Psoas muscle (tissue), 8 donors: ENCODE measurements around the gene SMAD4. TPM values are rescaled to one million over a fixed set of nuclear protein-coding genes. Genes with fewer than 3 reads are reported as not detected.
A peak's percentile ranks its signal among the peaks of the same experiment; 100 is the strongest.

Experiments
- ATAC-seq, 4 donors: fragments of 200-7000 bp; cut with Tn5 transposase; one replicate each; pipeline ENCODE4 v1.9.1; 2020; ENCODE audit warnings: moderate library complexity in 3 of 4, mild to moderate bottlenecking in 2 of 4
- DNase-seq, 2 donors: peaks; one replicate each; pipeline ENCODE4 v3.0.0-alpha.2; 2020
- H3K27ac ChIP-seq: fragments of 200-600 bp; one replicate; pipeline ENCODE4 v1.8.0; 2022
- H3K27me3 ChIP-seq, 3 donors: fragments of 200-600 bp in 1 of 3; one replicate each; pipeline versions ENCODE4 v1.6.1 to v1.8.0; 2013 to 2022; ENCODE audit warnings: low read length in 2 of 3, mild to moderate bottlenecking in 2 of 3, moderate library complexity in 1 of 3; ENCODE audit not compliant: insufficient read depth in 3 of 3
- H3K36me3 ChIP-seq, 2 donors: fragments of 200-600 bp in 1 of 2; one replicate each; pipeline versions ENCODE4 v1.6.1 to v1.8.0; 2013 to 2022; ENCODE audit warnings: low read depth in 1 of 2, mild to moderate bottlenecking in 1 of 2, moderate library complexity in 1 of 2; ENCODE audit not compliant: insufficient read depth in 1 of 2
- H3K4me1 ChIP-seq: fragments of 200-600 bp; one replicate; pipeline ENCODE4 v1.8.0; 2022
- H3K4me3 ChIP-seq: fragments of 200-600 bp; one replicate; pipeline ENCODE4 v1.8.0; 2022; ENCODE audit warnings: mild to moderate bottlenecking
- H3K9me3 ChIP-seq: fragments of 200-600 bp; one replicate; pipeline ENCODE4 v1.8.0; 2022
- WGBS, 3 donors: extraction: QIAGEN DNeasy Blood & Tissue Kit; methylation state at CpG; one replicate each; pipeline versions ENCODE4 v1.1.6 to v1.1.7; 2013; 5-methylcytosine and 5-hydroxymethylcytosine counted together
- intact Hi-C, 2 donors: fragments of 100-400 bp; cut with DNase I; formaldehyde crosslinking; loops; one replicate each; pipeline versions ENCODE4 v1.11.0 to v1.14.2; 2022
- polyA plus RNA-seq, 3 donors: library from polyadenylated mRNA; stranded (reverse); fragments of 200-250 nt; gene quantifications; one replicate each; pipeline ENCODE4 v1.2.3, GENCODE V29; 2013
- total RNA-seq, 4 donors: library from RNA; stranded (reverse); fragmentation: NEBNext Ultra II Directional in 2 of 4; extraction: Animal tissue kit (Norgen Biotek cat#: 25700) in 2 of 4; gene quantifications; one replicate each; pipeline versions ENCODE4 v1.2.1 to v1.2.4, GENCODE V29; 2021 to 2023
- TF ChIP-seq, protein P1 (sequence below): fragments of 200-600 bp; IDR thresholded peaks from one replicate; pipeline ENCODE4 v1.8.0; 2022; ENCODE audit warnings: antibody characterized with exemption
- donor health status: healthy with polysubstance abuse.
- donor health status: DM: no; HTN: no; CAD: no; lungs with moderate emphysema.
- donor health status: Bipolar disorder and iron deficiency.
- donor health status: healthy.
- donor health status: DM: yes; HTN: yes; CAD: no.
- donor health status: DM: no; HTN: no; CAD: no.
- donor health status: DM: no; HTN: no; CAD: no.
- donor health status: DM: yes; HTN: yes; CAD: no.

Gene SMAD4
- total and polyA plus RNA-seq, 7 donors, result 35.6 to 128 (median 92.7) TPM

DNA sequence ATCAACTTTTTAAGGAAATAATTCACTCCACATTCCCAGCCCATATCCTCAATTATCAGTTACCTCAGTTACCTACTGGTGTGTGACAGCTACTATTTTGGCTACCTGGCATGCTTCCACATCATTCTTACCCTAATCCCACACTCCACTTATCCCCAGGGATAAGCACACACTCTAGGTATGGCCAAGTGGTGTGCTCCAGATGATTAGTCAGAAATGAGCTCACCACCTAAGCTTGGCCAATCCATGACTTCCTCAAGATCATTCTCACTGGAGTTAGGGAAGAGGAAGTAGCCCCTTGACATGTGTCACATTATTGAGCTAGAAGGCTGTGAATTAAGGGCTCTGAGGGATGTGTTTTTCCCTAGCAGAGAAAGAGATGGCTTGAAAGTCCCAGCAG, 20.9 kb upstream of the SMAD4 start:
- Histone ChIP-seq H3K4me3 (no peak overlapping the region), H3K36me3 (no peaks in the 10 kb centered on the region), H3K4me1 (no peaks in the 10 kb centered on the region), H3K27me3 (no peaks in the 10 kb centered on the region), H3K9me3 (no peaks in the 10 kb centered on the region), H3K27ac (no peak overlapping the region)
- TF ChIP-seq, protein P1, sequence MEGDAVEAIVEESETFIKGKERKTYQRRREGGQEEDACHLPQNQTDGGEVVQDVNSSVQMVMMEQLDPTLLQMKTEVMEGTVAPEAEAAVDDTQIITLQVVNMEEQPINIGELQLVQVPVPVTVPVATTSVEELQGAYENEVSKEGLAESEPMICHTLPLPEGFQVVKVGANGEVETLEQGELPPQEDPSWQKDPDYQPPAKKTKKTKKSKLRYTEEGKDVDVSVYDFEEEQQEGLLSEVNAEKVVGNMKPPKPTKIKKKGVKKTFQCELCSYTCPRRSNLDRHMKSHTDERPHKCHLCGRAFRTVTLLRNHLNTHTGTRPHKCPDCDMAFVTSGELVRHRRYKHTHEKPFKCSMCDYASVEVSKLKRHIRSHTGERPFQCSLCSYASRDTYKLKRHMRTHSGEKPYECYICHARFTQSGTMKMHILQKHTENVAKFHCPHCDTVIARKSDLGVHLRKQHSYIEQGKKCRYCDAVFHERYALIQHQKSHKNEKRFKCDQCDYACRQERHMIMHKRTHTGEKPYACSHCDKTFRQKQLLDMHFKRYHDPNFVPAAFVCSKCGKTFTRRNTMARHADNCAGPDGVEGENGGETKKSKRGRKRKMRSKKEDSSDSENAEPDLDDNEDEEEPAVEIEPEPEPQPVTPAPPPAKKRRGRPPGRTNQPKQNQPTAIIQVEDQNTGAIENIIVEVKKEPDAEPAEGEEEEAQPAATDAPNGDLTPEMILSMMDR, result no peak
- DNase-seq (no peak), ATAC-seq (peak in 1 of 4 donors; percentile 47)
- intact Hi-C loops, result no loop called here

- Histone ChIP-seq H3K27ac (no peak overlapping the region), H3K36me3 (no peaks in the 10 kb centered on the region), H3K27me3 (no peaks in the 10 kb centered on the region), H3K9me3 (no peaks in the 10 kb centered on the region), H3K4me1 (no peaks in the 10 kb centered on the region), H3K4me3 (no peak overlapping the region)
- intact Hi-C loops, result no loop called here
- no peak for ATAC-seq
- TF ChIP-seq, protein P1, result no peak
- DNase-seq, result no peak
Measured at GRCh38 chr18:51010218-51010617, 19.8 kb upstream of the SMAD4 start.

DNA sequence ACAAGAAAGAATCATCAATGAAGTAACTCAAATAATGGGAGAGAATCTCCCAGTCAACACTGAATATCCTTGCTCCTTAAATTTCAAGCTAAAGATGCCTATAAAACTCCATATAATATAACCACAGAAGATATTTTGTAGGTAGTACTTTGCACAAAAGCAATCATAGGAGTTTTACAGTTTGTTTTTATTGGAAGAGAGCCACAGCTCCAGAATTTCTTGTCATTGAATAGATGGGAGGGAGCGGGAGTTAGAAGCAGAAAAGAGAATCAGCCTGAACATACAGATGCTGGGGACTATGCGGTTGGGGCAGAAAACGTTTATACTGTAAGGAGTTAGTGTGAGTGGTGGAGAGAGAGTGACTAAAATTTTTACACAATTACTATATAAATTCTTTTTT, 18.3 kb upstream of the SMAD4 start:
- no peak overlapping the region for H3K4me3 ChIP-seq
- H3K36me3 ChIP-seq, result no peaks in the 10 kb centered on the region
- ATAC-seq (no peak), DNase-seq (no peak)
- intact Hi-C loops, result no loop called here
- H3K9me3 ChIP-seq, result no peaks in the 10 kb centered on the region
- no peaks in the 10 kb centered on the region for H3K27me3 ChIP-seq
- TF ChIP-seq, protein P1, result no peak
- no peak overlapping the region for H3K27ac ChIP-seq
- WGBS, 3 donors, result 71 to 81% (median 79%) methylated on average over 3 of the region's 3 CpGs
- H3K4me1 ChIP-seq, result no peaks in the 10 kb centered on the region

- 86 to 91% (median 91%) methylated on average over 3 of the region's 3 CpGs for WGBS, 3 donors
- intact Hi-C loops, result no loop called here
- TF ChIP-seq, protein P1, result no peak
- H3K36me3 ChIP-seq, result no peaks in the 10 kb centered on the region
- no peaks in the 10 kb centered on the region for H3K4me1 ChIP-seq
- H3K4me3 ChIP-seq, result no peak overlapping the region
- no peaks in the 10 kb centered on the region for H3K9me3 ChIP-seq
- no peak for DNase-seq
- no peak for ATAC-seq
- no peaks in the 10 kb centered on the region for H3K27me3 ChIP-seq
- no peak overlapping the region for H3K27ac ChIP-seq
Measured at GRCh38 chr18:51012441-51012840, 17.6 kb upstream of the SMAD4 start.

- WGBS, 3 donors, result 94 to 98% (median 97%) methylated on average over 3 of the region's 3 CpGs
- Histone ChIP-seq H3K27ac (no peak overlapping the region), H3K4me3 (no peak overlapping the region), H3K9me3 (no peaks in the 10 kb centered on the region), H3K36me3 (no peaks in the 10 kb centered on the region), H3K4me1 (no peaks in the 10 kb centered on the region), H3K27me3 (no peaks in the 10 kb centered on the region)
- TF ChIP-seq, protein P1, result no peak
- intact Hi-C loops, result no loop called here
- DNase-seq (no peak), ATAC-seq (no peak)
Measured at GRCh38 chr18:51013259-51013658, 16.8 kb upstream of the SMAD4 start.
